Tibial nerve (tissue), 4 donors: ENCODE data around the gene NEXMIF.

Experiments used
- EP300 ChIP-seq, 2 donors: sonication (generic); formaldehyde crosslinking; IDR thresholded peaks; one replicate each; pipeline ENCODE4 v1.6.1; 2017; ENCODE audit warnings: antibody characterized with exemption in 2 of 2, mild to moderate bottlenecking in 1 of 2
- POLR2A ChIP-seq, 2 donors: fragments of 450-650 bp; IDR thresholded peaks; one replicate each; pipeline ENCODE4 v1.6.1; 2017; ENCODE audit warnings: antibody characterized with exemption in 2 of 2, mild to moderate bottlenecking in 2 of 2, moderate library complexity in 2 of 2
- TF ChIP-seq, protein P1 (sequence below), 5 experiments: fragments of 200-600 bp in 3 of 5; fragments of 450-650 bp in 2 of 5; sonication (generic) in 3 of 5; IDR thresholded peaks; one replicate each; pipeline ENCODE4 v1.5.1; 2016 to 2019; ENCODE audit warnings: antibody characterized with exemption in 5 of 5, mild to moderate bottlenecking in 3 of 5, moderate library complexity in 2 of 5

DNA sequence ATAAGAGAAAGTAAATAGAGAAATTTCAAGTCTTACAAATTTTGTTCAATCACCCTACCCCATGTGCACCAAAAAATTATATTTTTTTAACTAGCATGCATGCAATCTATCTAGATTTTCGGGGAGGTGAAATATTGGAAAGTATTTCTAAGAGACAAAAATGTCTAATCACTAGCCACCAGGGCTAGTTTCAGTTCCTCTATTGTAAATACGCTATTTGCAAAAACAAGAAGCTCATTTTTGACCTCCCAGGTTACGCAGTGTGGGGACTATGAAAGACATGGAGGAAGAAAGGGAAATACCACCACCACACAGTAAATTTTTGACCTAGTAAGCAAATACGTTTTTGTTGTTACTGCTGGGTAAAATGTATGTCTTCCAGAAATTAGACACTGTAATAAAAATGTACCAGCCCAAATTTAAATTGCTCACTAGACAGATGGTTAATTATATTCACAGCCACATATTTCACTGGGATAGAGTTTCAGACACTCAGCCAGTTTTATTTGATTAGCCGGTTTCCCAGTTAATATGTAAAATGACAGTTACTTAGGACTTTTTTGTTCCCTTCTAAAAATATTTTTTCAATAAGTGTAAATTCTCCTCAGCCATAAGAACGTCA is 2.2 kb downstream of the NEXMIF start:
- TF ChIP-seq, protein P1, sequence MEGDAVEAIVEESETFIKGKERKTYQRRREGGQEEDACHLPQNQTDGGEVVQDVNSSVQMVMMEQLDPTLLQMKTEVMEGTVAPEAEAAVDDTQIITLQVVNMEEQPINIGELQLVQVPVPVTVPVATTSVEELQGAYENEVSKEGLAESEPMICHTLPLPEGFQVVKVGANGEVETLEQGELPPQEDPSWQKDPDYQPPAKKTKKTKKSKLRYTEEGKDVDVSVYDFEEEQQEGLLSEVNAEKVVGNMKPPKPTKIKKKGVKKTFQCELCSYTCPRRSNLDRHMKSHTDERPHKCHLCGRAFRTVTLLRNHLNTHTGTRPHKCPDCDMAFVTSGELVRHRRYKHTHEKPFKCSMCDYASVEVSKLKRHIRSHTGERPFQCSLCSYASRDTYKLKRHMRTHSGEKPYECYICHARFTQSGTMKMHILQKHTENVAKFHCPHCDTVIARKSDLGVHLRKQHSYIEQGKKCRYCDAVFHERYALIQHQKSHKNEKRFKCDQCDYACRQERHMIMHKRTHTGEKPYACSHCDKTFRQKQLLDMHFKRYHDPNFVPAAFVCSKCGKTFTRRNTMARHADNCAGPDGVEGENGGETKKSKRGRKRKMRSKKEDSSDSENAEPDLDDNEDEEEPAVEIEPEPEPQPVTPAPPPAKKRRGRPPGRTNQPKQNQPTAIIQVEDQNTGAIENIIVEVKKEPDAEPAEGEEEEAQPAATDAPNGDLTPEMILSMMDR (IDR thresholded peaks at IDR 0.05), result no peak
- TF ChIP-seq POLR2A (IDR thresholded peaks at IDR 0.05) (no peak), EP300 (IDR thresholded peaks at IDR 0.05) (no peak)
